DMS114 treated with DMSO at 0.1 percent for 48 hours (cell line): ENCODE results near the gene AGXT2.

Source experiments
- DNase-seq: peaks from one replicate; lab custom pipeline; 2025; ENCODE audit not compliant: unreplicated experiment; lab: John Stamatoyannopoulos, UW

The AGXT2 gene

DNA sequence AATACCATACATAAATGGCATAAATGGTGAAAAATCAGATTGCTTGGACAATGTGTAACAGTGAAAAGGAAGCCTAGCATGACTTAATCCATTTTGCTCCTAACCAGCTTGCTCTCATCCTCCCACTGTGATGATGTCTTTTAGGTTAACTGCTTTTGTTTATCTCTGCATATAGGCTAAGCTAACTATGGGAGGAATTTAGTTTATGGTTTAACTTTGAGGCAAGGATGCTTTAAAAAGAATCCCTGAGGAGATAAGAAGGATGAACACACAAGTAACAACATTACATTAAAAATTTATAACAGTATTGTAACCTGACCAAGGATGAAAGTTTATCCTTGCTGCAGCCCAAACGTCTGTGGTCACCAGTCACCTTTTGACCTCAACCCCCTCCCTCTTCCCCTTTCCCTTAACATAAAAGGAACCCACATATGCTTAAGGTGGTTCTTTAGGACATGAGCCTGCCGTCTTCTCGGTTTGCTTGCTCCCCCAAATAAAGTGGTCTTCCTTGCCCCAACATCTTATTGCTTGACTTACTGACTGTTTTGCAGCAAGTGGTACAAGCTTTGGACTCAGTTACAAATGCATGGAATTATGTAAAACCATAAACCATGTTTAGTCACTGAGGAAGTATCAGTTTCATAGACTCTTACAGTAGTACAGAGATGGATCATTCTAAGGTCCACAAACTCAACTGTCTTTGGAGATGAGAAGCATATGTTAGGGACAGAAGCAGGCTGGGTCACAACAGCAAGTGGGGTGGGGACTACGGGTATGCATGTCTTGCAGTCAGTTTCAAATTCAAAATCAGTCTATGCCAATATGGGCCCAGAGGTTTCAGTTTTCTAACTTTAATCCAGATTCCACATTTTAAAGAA lies 31.3 kb downstream of the AGXT2 start:
- no peak for DNase-seq

DNA sequence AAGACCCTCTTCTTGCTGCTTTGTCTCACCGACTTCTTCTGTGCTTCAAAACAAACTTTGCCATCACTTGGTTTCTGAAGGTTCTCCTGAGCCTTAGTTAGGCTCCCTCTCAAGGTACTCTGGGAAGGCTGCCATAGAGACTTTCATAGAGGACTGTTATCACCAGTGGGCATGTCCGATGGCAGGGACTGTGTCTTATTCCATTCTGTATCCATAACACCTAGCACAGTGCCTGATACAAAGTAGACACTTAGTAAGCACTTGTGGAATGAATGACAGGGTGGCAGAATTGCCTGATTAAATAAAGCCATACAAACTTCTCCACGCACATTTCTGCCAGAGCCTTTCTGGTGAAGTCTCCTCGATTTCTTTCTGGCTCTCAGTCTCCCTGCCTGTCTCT lies 32.7 kb downstream of the AGXT2 start:
- no peak for DNase-seq

DNA sequence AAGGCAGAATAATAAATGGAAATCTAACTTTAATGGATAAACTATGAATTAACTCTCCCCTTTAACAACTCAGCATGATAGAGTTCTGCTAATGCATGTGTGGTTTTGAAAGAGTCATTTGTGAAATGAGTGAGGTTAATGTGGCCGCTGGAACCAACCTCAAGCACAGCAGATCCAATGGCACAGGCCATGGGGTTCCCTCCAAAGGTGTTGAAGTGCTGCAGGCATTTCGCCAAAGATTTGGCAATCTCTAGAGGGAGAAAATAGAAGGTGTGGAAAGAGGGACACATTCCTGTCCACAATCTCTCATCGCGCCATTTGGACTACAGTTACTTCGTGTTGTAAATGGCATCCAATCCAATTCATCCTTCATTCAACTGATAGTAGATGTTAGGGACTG lies 35.0 kb downstream of the AGXT2 start:
- DNase-seq, result no peak

DNA sequence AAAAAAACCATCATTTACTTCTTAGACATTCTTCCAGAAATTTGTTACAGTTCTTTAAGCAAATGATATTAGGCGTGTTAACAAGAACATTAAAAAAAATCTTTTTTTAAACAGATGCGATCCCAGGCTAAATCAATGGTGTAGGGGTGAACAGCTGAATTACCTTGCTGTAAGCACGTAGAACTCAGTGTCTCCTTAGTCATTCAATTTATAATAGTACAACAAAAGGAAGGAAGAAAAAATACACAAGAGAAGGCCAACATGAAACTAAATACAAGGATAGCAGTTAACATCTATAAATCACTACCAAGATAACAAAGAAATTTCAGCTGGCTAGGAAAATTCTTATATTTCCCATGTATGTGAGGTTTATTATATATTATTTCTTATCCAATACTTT lies 35.4 kb downstream of the AGXT2 start:
- no peak for DNase-seq

DNA sequence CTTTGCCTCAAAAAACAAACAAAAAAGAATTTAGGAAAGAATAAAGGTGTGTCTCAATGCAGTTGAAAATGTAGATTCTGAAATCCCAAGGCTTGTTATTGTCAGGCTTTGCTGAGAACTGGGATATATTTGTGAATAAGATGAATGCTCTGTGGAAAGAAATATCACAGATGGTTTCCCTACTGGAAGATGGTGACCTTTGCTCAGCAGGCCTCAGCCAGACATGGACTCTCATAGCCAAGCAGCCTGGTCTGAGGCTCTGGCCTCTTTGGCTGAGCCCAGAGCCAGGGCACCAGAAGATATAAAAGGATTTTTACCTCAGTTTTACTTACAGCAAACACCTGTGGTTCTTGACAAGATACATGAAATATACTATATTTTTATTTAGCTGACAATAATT lies 37.1 kb downstream of the AGXT2 start:
- no peak for DNase-seq

DNA sequence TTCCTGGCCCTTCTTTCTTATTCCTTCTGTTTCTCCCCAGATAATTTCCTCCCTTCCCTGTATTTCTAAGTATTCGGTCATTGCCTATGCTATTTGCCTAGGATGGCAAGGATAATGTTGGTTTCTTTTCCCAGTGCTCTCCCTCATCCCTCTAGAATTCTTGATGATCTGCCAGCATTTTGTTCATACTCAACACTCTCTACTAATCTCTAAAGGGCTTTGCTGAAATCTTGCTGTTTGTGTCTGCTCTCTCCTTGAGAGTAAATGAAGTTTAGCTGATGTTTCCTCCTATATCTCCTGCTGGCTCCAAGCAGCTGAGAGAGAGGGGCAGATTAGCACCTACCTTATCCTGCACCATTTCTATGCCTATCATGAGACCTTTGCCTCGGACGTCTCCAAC lies 38.1 kb downstream of the AGXT2 start:
- DNase-seq, result no peak

DNA sequence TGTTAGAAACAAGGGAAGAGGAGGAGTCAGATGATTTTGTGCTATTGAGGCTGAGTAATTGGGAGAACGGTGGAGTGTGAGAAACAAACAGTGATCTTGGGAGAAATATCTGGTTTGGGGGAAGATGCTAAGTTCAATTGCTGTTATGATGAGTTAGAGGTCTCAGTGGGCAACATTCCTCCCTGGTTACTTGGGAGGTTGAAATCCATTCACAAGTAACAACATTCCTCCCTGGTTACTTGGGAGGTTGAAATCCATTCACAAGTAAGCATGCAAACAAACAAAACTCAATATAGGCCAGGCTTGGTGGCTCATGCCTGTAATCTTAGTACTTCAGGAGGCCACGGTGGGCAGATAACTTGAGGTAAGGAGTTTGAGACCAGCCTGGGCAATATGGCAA lies 38.7 kb downstream of the AGXT2 start:
- DNase-seq, result no peak

DNA sequence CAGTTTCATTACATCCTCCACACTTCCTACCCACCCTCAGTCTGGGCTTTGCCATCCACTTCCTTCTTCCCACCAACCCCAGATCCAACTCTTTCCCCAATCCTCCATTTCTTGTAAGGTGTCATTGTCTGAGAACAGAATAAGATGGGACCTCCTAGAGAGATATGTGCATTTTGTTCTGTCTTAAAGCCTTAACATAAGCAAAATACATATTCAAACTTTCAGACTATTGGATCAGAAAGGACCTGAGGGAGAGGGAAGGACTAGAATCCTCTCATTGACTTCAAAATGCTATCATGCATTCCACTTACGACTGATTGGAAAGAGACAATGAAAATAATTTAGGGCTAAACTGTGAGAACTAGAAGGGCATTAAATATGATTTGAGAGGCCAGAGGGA lies 43.0 kb downstream of the AGXT2 start:
- DNase-seq, result no peak

DNA sequence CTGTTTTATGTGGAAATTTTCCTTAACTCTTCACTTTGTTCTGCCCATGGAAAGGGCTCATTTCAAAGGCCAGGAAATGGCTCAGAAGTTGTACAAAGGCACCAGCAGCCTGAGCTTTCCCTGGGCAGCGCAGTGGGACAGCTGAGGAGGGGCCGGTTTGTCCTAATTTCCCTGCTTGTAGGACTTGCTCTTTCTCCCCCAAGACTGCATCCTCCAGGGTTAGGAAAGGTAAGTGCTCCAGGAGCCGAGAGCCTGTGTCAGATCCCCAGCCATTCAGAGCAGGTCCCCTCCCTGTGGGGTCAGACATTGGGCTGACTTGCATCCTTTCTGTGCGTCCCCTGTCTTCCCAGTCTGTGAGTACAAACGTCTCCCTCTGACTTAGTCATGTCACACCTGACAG lies 43.5 kb downstream of the AGXT2 start:
- no peak for DNase-seq

DNA sequence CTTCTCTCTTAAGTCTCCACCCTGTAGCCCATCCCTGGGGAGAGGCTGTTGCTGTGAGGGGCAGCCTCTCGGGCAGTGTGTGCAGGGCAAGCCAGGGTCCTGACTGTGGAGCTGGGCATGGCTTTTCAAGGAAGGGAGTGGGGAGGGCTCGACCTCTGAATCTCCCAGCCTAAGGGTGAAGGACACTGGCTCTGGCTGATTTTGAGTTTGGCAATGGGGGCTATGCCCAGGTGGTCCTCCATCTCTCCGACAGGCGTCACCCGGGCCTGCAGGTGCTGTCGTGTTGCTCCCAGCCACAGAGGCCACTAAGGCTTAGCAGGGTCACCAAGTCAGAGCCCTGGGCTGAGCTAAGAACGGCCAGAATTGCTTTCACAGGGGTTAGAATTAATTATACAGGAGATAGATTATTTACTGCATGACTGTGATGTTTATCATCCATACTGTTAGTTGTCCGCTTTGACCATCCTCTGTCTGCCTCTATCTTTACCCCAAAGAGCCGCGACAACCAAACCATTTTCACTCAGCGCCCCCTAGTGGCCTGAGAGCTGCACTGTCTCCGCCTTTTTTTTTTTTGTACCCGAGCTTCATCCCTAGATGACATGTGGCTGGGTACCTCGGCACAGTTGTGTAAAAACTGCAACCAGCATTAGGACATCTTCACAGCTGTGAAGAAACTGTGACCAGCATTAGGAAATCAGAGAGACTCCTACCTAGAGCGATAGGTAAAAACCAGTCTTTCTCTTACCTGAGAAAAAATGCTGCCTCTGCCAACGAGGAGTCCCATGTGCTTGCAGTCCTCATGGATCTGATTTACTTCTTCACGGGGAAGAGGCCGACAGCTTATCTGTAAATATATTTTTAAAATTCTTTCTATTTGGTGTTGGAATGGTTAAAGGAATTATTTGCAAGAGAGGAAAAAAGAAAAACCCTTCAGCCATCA lies 44.5 kb downstream of the AGXT2 start:
- DNase-seq, result peak; percentile 39

DNA sequence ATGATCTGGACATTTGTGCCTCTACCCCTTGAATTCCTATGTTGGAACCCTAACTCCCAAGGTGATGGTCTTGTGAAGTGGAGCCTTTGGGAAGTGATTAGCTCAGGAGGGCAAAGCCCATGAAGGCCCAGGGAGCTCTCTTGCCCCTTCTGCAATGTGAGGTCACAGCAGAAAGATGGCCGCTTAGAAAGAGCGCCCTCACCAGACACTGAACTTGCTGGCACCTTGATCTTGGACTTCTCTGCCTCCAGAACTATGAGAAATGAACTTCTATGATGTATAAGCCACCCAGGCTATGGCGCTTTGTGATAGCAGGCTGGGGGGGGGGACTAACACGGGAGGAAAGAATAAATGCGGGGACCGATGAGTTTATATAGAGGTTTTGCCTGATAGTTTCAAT lies 45.3 kb downstream of the AGXT2 start:
- DNase-seq, result no peak

DNA sequence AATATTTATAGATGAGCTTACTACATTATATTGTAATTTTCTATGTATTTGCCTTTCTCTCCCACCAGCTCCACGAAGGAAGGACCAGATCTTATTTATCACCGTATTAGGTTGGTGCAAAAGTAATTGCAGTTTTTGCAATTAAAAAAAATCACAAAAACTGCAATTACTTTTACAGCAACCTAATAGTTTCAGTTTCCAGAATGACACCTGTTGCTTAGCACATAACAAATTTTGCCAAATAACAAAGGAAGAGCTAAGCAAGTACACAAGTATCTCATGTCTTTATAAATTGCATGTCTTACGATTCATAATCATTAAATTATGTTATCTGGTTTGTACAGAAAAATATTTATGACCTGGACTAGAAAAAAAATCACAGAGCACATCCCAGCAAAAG lies 45.9 kb downstream of the AGXT2 start:
- no peak for DNase-seq

DNA sequence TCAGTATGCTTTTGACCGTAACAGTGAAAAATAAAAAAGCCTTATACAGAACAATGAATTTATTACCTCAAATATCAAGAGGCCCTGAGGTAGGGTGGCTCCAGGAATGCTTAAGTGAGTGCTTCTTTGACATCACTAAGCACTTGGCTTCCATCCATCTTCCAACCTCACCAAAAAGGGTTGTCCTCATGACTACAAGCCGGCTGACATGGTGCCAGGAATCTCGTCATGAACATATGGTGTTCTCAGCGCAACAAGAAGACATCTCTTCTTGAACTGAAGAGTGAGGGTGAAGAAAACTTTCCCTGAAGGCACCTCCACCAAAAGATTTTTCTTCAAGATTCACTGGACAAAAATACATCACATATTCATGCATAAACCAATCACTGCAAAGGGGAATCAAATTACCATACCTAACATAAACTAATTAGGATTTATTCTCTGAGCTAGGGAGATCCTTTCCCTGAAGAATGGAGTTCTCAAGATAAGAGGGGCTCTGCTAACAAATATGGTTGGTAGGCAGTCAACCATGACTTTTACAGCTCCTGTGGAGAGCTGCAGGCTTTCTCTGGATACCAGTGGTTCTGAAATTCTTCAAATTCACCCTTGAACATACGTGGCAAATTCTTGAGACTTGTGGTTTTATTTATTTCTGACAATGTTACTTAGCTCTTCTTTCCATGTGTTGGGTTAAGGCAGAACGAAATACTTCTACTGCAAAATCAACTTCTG lies 49.5 kb downstream of the AGXT2 start:
- no peak for DNase-seq

DNA sequence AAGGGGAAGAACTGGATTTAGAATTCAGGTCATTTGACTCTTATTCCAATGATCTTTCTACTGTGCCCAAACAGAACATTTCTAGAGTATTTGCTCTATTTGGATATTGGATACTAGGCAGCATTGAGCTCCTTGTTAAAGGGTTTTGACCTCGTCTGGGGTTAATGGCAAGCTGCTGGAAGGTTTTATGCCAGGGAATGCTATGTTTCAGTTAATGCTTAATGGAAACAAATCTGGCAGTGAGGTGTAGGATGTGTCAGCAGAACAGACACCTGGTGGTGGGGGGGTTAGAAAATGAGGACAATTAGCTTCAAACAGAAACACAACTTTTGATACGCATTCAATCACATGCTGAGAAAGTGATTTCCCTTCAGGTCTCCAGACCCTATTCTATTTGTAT lies 51.5 kb downstream of the AGXT2 start:
- no peak for DNase-seq

DNA sequence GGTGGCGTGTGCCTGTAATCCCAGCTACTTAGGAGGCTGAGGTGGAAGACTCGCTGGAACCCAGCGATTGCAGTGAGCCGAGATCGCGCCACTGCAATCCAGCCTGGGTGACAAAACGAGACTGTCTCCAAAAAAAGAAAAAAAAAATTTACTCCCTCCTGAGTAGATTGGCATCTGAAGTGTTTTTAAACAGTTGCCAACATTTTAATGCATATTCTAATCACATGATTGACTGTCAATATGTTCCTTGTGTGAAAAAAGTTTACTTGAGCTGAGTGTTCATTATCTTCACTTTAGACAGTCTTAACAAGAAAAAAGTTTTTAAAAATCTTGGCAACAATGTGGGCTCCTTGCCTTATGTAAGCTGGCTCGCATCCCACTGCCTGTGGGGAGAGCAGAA lies 53.8 kb downstream of the AGXT2 start:
- DNase-seq, result no peak

DNA sequence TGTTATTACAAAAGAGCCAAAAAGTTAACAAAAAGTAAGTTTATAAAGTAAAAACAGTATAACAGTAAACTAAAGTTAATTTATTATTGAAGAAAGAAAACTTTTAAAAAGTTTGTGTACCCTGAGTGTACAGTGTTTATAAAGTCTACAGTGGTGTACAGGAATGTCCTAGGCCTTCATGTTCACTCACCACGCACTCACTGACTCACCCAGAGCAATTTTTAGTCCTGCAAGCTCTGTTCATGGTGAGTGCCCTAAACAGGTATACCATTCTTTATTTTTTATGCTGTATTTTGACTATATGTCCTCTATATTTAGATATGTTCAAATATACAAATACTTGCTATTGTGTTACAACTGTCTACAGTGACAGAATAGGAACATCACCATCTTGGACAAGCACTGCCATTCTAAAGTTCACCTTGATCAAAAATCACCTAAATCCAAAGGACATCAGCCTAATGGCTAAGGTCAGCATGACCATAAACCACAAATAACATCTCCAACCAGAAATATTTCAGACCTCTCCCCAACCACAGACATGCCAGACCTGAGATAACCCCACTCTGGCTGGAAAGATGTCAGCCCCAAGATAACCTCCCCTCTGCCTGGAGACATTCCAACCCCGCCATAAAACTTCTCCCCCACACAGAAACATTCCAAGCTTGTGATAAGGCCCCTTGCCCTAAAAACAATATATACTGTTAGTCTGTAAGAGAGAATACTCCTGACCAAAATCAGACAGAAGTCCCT lies 56.1 kb downstream of the AGXT2 start:
- DNase-seq, result no peak

DNA sequence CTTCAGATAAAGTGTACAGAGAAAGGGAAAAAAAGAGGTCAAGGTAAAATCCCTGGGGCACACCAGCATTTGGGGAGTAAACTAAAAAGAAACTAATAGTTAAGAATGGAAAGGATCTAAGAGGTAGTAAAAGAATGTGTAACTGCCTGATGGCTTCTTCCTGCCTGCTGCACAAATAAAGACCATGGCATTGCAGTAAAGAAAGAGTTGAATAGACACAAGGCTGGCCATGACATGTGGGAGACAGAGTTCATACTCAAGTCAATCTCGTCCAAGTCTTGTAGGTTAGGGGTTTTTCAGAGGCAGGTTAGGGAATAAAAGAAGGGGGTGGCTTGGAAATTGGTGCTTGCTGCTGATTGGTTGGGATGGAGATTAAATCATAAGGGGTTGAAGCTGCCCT lies 60.8 kb downstream of the AGXT2 start:
- DNase-seq, result no peak

DNA sequence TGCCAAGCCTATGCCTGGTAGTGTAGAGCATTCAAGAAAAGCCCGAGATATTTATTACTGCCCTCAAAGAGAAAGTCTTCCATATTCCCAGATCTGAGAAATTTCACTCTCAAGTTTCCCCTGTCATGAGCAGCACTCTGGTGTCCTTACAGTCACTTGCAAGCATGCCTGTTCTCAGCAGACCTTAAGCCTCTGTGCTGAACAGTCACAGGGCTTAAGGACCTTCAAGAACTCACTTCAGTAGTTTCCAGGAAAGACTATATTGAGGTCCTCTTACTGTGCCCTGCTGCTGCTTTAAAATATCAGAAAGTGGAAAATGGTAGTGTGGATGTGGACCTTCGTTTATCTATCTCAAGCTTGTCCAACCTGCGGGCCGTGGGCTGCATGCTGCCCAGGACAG lies 64.9 kb downstream of the AGXT2 start:
- no peak for DNase-seq

DNA sequence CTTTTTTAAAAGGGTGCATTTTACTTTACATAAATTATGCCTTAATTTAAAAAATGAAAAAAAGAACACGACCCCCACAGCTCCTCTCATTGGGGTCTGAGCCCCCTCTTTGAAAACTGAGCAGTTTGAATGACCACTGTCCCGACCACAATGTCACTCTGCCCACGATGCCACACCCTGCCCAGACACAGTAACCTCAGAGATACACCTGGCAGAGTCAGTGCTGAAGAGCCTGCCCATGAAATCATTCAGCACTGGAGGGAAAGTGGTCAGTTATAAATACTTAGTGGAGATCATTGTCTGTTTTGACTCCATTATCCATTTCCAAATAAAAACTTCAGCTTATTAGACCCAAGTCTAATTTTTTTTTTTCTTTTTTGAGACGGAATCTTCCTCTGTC lies 69.1 kb downstream of the AGXT2 start:
- no peak for DNase-seq

DNA sequence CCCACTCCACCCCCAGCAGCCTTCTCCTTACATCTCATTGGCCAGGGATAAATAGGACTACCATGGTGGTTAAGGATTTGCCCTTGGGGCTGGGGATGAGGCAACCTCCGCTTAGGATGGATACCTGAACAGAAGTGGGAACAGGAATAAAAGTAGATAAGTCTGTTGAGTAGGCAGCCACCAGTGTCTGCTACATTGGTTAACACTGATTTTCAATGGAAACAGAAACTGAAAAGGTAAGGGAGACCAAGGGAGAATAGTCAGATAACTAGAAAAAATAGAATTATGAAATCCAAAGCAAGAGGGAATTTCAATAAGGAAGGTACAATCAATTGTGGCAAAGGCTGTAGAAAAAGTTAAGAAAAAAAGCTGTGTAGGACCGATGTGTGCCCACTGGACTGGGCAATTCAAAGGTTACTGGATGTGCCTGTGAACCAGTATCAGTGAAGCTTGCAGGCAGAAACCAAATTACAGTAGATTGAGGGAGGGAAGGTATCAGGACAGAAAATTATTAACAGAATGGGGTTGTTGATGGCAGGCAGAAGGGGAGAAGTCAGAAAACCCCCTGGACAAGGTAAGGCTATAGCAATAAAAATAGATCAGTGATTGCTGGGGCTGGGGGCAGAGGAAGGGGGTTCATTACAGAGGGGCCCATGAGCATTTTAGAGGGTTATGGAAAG lies 69.7 kb downstream of the AGXT2 start:
- no peak for DNase-seq
